Cardiac muscle cell (in vitro differentiated cells and primary cell): ENCODE data around the gene MKLN1. TPM values are rescaled to one million over a fixed set of nuclear protein-coding genes. Genes with fewer than 3 reads are reported as not detected.

Source experiments
- DNase-seq, 2 donors: peaks; one replicate each; pipeline versions ENCODE4 v3.0.0 to v3.0.0-alpha.2; 2010 to 2017; ENCODE audit warnings: low read depth in 1 of 2, low spot score in 1 of 2
- H3K27ac ChIP-seq: fragments of 200-600 bp; sonication (generic); 2 replicates; pipeline ENCODE4 v1.5.1; 2016
- H3K27me3 ChIP-seq: fragments of 200-600 bp; sonication (generic); 2 replicates; pipeline ENCODE4 v1.6.0; 2016; ENCODE audit warnings: control low read depth
- H3K36me3 ChIP-seq: fragments of 200-600 bp; sonication (generic); 2 replicates; pipeline ENCODE4 v1.5.1; 2016; ENCODE audit warnings: control low read depth
- H3K4me1 ChIP-seq: fragments of 200-600 bp; sonication (generic); 2 replicates; pipeline ENCODE4 v1.8.1; 2017; ENCODE audit warnings: low read depth, mild to moderate bottlenecking, mixed run types
- H3K4me3 ChIP-seq: fragments of 200-600 bp; sonication (generic); 2 replicates; pipeline ENCODE4 v1.5.1; 2016; ENCODE audit warnings: mild to moderate bottlenecking
- H3K9me3 ChIP-seq: fragments of 200-600 bp; sonication (generic); 2 replicates; pipeline ENCODE4 v1.5.1; 2017; ENCODE audit warnings: low read depth, mild to moderate bottlenecking, control low read depth
- CTCF ChIP-seq: IDR thresholded peaks from 2 replicates; pipeline ENCODE4 v1.5.1; 2012; ENCODE audit warnings: low read depth, mild to moderate bottlenecking, low read length
- polyA plus RNA-seq: library from polyadenylated mRNA; unstranded; fragments of >200 nt; fragmentation: Nextera tagmentation; extraction: Ambion mirVana; gene quantifications from 2 replicates; pipeline ENCODE4 v1.2.1, GENCODE V29; 2016
- total RNA-seq: library from RNA; depleted of rRNA; stranded (reverse); fragments of >200 nt; gene quantifications from 2 replicates; pipeline ENCODE4 v1.2.3, GENCODE V29; 2016

MKLN1 gene
- total and polyA plus RNA-seq, 2 experiments from 2014 or later, result 26.2 to 35.5 TPM

GRCh38 chr7:131298608-131298992 is 29.1 kb upstream of the MKLN1 start:
- Histone ChIP-seq H3K27me3 (no peaks in the 10 kb centered on the region), H3K9me3 (no peaks in the 10 kb centered on the region), H3K4me3 (no peak overlapping the region), H3K36me3 (no peaks in the 10 kb centered on the region), H3K4me1 (peaks cover 4% of the 10 kb centered on the region), H3K27ac (no peak overlapping the region)
- no peak for TF ChIP-seq CTCF
- DNase-seq, result no peak

DNA sequence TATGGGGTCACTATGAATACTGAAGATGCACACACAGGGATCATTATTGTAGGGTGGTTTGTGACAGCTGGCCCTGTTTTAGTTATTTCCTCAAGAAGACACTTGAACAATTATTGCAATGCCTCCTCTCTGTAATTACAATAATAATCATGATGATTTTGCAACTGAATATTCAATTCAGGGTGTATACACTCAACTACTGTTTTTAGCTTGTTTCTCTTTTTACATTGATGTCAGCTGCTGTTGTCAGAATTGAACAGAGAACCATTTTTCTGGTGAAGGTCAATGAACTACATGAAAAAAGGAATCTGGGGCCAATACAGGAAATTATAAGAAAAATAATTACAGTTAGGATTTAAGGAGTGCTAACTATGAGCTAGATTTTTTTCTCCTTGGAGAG is 28.6 kb upstream of the MKLN1 start:
- Histone ChIP-seq H3K4me1 (peaks cover 4% of the 10 kb centered on the region), H3K27me3 (no peaks in the 10 kb centered on the region), H3K4me3 (no peak overlapping the region), H3K36me3 (no peaks in the 10 kb centered on the region), H3K9me3 (no peaks in the 10 kb centered on the region), H3K27ac (no peak overlapping the region)
- no peak for DNase-seq
- TF ChIP-seq CTCF, result no peak

GRCh38 chr7:131300078-131300477 is 27.6 kb upstream of the MKLN1 start:
- no peak overlapping the region for H3K4me3 ChIP-seq
- H3K27me3 ChIP-seq, result no peaks in the 10 kb centered on the region
- H3K4me1 ChIP-seq, result peaks cover 4% of the 10 kb centered on the region
- H3K36me3 ChIP-seq, result no peaks in the 10 kb centered on the region
- H3K9me3 ChIP-seq, result no peaks in the 10 kb centered on the region
- no peak for TF ChIP-seq CTCF
- H3K27ac ChIP-seq, result no peak overlapping the region
- no peak for DNase-seq

DNA sequence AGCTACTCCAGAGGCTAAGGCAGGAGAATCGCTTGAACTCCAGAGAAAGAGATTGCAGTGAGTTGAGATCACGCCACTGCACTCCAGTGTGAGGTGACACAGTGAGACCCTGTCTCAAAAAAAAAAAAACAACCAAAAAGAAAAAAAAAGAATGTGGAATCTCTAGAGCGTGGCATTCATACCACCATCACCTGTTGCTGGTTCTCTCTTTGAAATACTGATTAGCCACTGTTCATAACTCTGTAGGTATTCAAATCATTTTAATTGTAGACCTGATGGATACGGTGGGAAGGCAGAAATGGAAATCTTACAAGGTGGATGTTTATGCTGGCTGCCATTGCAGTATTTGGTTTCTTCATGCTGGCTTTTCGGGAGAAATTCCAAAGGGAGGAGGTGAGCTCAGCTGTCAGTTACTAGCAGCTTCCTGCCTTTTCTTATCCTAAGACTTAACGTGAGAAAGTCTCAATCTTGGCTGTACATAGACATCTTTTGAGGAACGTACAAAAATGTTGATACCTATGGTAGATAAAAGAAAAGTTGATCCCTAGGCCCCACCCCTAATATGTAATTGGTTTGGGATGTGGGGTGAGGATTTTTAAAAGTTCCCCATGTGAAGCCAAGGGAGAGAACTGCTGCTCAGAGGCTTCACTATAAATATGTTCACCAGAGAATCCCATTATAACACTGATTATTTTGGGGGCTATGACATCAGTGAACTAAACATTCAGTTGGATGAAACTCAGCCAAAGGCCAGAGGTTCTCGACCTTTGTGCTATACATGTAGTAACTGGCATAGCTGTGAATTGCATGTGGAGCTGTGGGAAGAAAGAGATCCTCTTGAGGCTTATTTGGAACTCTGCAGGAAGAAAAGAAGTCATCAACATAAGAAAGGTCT is 26.9 kb upstream of the MKLN1 start:
- Histone ChIP-seq H3K27ac (no peak overlapping the region), H3K4me3 (no peak overlapping the region), H3K4me1 (peaks cover 4% of the 10 kb centered on the region), H3K36me3 (no peaks in the 10 kb centered on the region), H3K27me3 (no peaks in the 10 kb centered on the region), H3K9me3 (no peaks in the 10 kb centered on the region)
- no peak for TF ChIP-seq CTCF
- peak in 1 of 2 donors; percentile 33 for DNase-seq

- H3K27ac ChIP-seq, result no peak overlapping the region
- H3K9me3 ChIP-seq, result no peaks in the 10 kb centered on the region
- no peaks in the 10 kb centered on the region for H3K36me3 ChIP-seq
- H3K27me3 ChIP-seq, result no peaks in the 10 kb centered on the region
- DNase-seq, result no peak
- no peak overlapping the region for H3K4me3 ChIP-seq
- no peak for TF ChIP-seq CTCF
- peaks cover 4% of the 10 kb centered on the region for H3K4me1 ChIP-seq
Measured at GRCh38 chr7:131302446-131302845, 25.2 kb upstream of the MKLN1 start.
